Suppressor macrophage treated with lipopolysaccharide for 4 hours (primary cell): Measurements from ENCODE around the gene TCEA2.
"Not testable (repeated sequence)": the region's sequence is repeated elsewhere in the genome, so short reads cannot be mapped to it uniquely, and the experiment has no call there.

Experiments
- DNase-seq: peaks from one replicate; pipeline ENCODE4 v3.0.0-alpha.2; 2020

TCEA2 gene

DNA sequence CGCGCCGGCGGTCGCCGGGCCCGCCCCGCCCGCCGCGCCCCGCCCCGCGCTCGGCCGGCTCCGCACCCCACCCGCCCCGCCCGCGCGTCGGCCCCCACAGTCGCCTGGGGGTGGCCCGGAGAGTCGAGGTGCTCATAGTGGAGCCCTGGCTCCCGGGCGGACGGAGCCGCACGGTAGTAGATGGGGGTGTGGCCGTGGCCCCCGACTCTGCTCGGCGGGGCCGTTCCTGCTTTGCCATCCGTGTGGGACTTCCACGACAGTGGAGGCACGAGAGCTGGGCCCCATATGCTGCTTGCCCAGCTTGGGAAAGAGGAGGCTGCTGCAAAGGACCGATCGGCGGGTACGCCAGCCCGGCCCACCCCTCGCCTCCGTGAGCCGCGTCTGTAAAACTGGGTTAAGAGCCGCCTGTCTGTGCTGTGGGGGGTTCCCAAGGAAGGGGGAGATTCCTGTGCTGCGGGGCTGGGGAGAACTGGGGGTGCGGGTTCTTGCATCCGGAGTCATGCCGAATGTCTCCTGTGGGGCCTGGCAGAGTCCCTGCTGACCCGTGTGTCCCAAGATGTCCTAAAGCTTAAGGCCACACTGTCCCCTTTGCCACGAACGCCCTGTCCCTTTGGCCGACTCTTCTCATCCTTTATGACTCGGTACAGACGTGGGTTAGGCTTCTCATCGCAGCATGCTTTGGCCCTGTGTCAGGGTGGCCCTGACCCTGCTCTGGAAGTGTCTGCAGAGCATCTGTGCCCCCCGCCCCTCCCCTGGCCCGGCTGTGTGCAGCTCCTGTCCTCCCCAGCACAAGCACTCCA is 17.2 kb downstream of the TCEA2 start, which contains the start of gene OPRL1:
TSS of gene OPRL1 (plus strand) at position 70 of the 800 bp plus-strand sequence. CDS start 12,639 bp downstream, outside the sequence.
- DNase-seq = no peak

DNA sequence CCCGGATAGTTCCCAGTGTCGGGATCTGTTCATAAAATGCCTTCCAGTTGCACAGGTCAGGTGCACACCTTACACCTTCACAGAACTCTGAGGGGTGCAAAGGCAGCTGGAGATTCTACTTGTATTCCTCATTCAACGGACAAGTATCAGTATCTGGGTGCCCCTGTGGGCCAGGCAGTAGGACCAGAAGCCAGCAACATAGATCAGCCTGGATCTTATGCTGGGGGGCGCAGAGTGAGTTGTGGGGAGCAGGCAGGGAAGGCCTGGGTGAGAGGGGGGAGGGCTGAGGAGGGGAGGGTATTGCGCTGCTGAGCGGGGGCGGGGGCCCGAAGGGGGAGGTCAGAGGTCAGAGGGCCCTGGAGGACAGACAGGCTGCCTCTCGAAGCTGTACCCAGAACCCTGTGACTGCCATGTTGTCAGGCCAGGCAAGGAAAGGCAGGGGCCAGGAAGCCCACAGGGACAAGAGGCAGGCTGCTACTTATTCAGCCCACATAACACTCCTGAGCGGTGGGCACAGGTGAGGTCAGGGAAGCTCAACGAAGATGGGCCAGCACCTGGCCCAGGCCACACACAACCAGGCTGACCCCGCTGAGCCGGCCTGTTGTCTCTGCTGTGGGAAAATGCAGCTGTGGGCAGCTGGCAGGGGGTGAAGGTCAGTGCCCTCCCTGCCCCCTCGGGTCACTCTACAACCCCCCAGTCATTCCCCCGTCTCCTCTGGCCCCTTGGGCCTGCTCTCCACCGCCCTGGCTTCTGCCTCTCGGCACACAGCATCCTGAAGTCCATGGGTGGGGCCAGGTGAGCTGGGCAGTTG is 18.0 kb downstream of the TCEA2 start:
- no peak for DNase-seq

DNA sequence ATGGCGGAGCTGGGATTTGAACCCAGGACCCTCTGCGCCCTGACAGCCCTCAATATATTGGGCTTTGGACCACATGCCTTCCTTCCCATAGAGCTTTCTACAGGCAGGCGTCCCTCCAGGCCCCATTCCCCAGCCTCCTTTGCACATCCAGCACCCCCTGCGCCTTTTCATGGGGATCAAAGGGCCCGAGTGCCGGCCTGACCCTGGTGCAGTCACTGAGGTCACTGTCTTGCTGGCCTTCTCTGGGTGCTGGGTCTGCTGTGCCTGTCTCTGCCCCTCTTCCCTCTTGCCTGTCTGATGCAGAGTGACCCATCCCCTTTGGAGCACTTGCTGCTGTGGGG is 18.6 kb downstream of the TCEA2 start:
- DNase-seq = no peak

DNA sequence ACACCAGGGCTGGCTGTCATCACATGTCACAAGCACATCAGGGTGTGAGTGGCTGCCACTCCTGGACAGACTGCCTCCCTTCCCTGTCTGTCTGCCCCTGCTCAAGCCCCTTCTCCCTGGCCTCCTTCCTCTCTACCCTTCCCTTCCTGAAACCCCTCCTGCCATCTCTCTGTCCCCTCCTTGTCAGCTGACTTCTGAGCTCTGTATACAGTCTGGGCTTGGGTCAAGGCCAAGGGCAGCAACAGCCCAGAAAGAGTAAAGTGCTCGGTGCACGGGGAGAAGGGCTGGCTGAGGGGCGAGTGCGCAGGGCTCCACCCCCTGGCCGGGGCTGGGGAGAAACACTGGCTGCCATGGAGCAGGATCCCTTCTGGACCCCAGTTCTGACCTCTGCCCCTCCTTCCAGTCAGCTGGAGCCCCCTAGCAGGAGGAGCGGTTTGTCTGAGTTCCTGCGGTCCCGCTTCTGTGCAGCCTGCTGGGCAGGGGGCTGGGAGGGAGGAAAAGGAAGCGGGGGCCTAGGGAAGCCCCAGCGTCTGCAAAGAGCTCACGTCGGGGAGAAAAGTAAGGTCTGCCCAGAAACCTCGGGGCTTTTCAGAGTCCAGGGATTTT is 19.2 kb downstream of the TCEA2 start:
- DNase-seq = no peak

DNA sequence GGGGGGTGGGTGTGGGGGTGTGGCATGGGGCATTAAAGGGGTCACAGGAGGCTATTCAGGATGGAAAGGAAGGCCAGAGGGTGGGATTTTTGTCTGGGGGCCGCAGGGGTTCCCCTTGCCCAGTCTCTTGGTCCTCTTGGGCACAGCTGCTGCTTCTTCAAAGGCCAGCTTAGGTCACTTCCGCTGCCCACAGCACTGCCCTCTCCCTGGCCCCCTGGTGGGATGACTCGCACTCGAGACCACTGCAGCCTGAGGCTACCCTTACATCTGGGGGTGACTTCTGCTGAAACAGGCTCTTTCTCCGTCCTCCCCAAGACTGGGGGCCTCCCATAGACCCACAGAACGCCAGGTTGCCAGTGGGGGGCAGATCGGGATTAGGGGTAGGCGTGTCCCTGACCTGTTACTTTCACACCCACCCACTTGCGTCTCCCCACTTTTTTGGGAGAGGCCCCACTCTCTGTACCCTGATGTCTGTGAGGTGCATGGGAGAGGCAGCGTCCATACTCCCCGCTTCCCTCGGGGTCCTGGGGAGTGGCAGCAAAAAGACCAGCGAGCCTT is 19.9 kb downstream of the TCEA2 start:
- no peak for DNase-seq

DNA sequence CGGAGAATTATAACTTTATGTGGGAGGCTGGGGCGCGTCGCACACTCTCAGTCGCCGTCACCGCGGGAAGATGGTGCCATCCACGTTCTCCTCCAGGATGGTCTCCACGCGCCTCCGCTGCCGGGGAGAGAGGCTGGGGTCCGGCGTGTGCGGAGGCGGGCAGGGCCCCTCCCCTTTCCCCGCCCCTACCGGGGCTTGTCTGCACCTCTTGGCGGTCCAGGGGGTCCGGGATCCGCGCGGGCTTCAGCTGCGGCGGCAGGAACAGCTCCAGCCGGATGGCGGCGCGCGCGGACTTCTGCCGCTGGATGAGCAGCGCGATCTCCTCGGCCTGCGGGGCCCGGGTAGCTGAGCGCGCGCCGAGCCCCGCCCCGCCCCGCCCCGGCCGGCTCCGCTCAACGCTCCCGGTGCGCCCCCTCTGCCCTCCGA is 20.4 kb downstream of the TCEA2 start:
- peak; percentile 78 for DNase-seq

DNA sequence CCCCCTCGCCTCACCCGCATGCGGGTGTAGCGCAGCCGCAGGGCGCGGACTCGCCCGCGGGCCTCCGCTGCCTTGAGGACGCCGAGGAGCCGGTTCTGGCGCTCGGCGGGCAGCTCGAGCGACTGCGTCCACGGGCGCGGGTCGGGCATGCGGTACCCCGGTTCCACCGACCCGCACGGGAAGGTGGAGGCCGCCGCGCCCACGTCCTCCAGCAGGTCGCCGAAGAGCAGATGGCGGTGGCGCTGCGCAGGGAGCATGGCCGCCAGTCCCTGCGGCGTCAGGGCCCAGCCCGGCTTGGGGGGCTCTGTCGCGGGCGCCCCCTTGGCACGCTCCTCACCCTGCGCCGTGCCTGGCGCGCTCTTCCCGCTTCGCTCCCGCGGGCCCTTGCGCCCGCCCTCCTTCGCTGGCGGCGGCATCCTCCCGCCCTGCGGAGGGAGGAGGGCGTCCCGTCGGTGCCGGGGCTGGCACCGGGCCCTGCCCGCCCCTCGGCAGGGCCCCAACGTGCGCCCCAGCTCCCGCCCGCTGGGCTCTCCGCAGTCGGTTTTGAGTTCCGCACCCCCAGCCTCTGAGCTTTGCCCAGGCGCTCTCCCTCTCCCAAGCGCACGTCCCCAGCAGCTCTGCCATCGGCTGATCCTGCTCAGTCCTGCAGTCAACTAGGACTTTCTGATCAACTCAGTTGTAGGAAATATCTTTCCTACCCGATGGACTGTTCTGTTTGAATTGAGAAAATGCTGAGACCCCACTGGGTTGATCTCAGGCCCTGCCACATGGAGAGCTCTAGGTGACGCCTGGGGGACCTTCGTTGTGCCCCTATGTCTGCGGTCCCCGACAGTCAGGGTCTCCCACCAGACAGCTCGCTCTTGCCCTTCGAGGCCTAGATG is 21.0 kb downstream of the TCEA2 start, which contains the start of gene LKAAEAR1:
TSS of gene LKAAEAR1 (minus strand) at position 595 of the 881 bp plus-strand sequence. CDS start at position 416, 179 bp downstream.
- no peak for DNase-seq

DNA sequence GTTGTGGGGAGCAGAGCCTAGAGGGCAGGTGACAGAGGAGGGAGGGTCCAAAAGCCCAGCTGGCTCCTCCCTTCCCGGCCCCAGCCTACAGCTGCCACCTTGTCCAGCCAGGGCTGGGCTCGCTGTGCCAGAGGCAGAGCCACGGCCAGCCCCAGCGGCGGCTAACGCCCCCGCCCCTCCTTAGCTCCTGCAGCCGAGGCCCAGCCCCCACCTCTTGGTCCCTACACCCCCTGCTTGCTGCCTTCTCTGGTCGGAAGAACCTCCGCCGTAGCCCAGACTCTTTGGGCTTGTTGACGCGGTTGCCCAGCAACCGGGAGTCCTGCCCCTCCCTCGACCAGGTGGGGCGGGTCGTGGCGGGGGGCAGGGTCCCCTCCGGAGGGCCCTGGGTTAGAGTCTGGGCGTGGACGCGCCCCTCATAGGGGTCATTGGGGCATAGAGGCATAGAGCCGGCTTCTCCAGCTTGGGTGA is 21.7 kb downstream of the TCEA2 start:
- DNase-seq = no peak

DNA sequence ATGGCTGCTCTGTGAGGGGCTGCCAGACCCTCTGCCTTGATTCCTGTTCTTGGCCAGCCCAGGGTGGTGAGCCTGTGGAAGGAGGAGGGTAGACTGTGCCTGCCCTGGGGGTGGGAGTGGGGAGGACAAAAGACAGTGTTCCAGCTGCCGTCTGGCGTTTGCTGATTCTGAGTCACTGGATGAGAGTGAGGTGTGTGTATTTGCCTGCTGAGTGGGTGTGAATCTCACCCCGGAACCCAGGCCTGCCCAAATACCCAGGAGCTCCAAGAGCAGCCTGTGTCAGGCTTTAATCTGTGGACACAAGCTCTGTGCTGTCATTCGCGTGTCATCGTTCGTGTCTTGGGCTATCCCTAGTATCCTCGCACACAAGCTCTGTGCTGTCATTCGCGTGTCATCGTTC is 23.8 kb downstream of the TCEA2 start:
- DNase-seq = no peak

DNA sequence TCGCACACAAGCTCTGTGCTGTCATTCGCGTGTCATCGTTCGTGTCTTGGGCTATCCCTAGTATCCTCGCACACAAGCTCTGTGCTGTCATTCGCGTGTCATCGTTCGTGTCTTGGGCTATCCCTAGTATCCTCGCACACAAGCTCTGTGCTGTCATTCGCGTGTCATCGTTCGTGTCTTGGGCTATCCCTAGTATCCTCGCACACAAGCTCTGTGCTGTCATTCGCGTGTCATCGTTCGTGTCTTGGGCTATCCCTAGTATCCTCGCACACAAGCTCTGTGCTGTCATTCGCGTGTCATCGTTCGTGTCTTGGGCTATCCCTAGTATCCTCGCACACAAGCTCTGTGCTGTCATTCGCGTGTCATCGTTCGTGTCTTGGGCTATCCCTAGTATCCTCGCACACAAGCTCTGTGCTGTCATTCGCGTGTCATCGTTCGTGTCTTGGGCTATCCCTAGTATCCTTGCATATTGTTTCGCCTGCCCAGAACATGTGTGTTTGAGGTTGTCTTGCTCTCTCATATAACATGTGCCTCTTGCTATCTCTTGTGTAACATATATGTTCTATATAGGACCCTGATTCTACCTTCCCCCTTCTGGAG is 24.3 kb downstream of the TCEA2 start:
- not testable (repeated sequence) for DNase-seq

DNA sequence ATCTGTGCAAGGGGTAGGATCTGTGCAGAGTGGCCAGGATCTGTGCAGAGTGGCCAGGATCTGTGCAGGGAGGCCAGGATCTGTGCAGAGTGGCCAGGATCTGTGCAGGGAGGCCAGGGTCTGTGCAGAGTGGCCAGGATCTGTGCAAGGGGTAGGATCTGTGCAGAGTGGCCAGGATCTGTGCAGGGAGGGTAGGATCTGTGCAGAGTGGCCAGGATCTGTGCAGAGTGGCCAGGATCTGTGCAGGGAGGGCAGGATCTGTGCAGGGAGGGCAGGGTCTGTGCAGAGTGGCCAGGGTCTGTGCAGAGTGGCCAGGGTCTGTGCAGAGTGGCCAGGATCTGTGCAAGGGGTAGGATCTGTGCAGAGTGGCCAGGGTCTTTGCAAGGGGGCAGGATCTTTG is 25.6 kb downstream of the TCEA2 start:
- DNase-seq = not testable (repeated sequence)

DNA sequence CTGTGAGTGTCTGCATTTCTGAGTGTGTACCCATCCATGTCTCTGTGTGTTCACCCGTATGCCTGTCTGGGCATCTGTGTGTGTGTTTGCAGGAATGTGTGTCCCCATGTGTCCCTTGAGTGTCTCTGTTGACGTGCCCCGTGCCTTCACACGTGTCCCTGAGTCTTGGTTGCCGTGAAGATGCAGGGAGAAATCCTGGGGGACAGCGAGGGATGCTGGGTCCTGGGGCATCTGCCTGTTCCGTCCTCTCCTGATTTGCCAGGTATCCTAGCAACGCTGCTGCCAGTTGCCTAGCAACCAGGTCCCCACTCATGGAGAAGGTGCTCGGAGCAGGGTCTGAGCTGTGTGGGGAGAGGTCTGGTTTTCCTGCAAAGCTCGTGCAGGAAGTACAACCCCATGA is 27.2 kb downstream of the TCEA2 start:
- no peak for DNase-seq

DNA sequence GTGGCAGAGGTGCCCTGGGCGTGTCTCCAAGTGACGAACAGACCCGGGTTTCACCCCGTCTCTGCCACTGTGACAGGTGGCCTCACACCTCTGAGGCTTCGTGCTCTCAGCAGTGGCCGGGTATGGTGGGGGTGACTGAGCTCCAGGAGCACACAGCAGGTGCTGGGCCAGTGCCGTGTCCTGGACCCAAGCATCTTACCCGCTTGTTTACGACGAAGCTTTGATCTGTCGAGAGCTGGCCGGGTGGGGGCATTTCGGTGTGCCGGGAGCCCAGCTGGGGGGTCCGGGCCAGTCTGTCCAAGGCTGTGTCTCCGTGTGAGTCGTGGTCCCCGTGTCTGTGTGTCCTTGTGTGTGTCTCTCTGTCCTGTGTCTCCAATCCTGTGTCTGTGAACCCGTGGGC is 28.3 kb downstream of the TCEA2 start:
- DNase-seq = no peak

DNA sequence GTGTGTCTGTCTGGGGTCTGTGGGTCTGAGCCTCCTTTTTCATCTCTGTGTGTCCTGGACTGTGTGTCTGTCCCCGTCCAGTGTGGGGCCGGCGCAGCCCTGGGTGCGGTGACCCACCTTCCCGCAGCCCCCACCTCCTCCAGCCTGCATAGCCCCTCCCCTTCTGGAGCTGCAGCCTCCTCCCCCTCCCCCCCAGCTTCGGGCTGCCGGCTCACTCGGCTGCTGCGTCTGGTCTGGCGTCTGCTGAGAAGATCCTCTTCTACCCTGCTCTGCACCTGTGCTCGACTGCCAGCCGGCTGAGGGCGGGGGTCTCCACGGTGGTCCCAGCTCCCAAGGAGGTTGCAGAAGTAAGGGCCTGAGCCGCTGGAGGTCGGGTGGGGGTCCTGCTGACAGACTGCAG is 28.8 kb downstream of the TCEA2 start:
- no peak for DNase-seq

DNA sequence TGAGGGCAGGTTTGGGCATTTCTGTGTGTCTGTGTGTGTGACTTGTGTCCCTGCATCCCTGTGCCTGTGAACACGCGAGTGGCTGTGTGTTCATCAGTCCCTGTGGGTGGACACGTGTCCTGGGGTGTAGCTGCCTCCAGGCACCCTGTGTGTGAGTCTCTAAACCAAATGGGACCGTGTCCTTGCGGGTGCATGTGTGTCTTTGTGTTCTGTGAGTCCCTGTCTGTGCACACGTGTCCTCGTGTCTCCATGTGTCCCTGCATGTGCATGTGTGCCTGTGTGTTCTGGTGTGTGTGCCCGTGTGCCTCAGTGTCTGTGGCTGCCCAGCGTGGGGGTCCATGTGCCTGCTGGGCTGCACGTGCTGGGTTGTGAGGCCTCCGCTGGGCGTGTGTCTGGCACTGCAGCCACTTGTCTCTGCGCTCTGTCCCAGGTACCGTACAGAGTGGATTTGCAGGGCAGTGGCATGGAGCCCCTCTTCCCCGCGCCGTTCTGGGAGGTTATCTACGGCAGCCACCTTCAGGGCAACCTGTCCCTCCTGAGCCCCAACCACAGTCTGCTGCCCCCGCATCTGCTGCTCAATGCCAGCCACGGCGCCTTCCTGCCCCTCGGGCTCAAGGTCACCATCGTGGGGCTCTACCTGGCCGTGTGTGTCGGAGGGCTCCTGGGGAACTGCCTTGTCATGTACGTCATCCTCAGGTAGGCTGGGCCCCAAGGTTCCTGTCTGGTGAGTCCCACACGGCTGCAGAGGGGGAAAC is 29.4 kb downstream of the TCEA2 start:
- DNase-seq = no peak

DNA sequence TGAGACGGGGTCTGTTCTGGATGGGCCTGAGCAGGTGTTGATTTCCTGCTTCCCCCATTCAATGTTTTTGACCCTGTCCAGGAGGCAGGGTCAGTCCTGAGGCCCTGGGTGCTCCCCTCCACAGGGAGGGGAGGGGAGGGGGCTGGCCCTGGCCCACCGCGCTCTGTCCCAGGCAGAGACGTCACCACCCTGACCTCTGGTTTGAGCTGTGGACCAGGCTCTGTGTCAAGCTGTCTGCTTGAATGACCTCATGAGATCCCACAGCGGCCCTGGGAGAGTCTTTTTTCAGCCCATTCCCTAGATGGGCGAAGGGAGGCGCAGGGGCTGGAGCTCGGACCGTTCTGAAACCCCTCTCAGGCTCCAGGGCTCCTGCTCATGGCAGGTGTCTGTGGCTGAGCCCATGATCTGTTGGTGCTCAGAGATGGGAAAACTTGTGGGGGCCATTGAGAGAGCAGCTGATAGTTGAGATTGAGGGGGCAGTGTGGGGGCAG is 30.1 kb downstream of the TCEA2 start:
- no peak for DNase-seq

DNA sequence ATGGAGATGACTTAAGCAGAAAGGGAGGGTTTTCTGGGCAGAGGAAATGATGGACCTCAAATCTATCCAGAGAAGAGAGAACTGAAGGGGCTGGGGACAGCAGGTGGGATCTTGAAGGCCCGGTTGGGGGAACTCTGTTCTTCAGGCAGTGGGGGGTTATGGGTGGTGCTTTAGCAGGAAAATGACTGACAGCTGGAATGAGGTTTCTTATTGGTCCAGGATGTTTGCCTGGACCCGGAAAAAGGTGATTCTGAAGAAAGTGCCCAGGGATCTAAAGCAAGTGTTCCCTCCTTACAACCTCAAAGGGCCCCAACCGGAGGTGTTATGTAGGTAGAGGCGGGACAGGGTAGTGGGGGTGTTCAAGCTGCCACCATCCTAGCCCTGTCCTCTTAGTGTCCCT is 32.5 kb downstream of the TCEA2 start:
- no peak for DNase-seq

DNA sequence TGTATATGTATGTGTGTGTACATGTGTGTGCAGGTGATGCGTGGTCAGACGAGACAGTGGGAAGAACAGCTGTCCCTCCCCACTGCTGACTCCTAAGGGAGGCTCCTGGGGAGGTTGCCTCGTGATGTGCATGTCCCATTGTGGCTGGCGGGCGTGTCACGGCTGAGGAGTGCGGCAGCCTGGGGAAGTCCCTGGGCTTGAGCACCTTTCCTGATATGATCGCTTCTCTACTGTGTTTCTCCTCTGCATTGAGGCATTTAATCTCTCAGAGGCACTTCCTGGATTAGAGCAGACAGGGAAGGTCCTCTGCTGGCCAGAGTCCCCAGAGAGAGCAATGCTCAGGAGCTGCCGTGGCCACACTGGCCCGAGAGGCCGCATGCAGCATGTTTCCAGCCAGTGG is 32.9 kb downstream of the TCEA2 start:
- no peak for DNase-seq

DNA sequence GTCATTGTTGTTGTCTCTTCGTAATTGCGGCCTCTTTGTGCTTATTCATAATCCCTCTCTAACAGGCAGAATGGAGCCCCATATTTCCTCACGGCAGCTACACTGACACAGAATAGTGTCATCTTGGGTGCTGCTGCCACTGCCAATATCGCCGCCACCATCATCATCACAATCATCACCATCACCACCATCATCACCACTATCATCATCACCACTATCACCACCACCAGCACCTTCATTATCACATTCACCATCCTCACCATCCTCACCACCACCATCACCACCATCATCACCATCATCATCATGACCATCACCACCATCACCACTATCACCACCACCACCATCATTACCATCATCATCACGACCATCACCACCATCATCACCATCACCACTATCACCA is 33.5 kb downstream of the TCEA2 start:
- no peak for DNase-seq

DNA sequence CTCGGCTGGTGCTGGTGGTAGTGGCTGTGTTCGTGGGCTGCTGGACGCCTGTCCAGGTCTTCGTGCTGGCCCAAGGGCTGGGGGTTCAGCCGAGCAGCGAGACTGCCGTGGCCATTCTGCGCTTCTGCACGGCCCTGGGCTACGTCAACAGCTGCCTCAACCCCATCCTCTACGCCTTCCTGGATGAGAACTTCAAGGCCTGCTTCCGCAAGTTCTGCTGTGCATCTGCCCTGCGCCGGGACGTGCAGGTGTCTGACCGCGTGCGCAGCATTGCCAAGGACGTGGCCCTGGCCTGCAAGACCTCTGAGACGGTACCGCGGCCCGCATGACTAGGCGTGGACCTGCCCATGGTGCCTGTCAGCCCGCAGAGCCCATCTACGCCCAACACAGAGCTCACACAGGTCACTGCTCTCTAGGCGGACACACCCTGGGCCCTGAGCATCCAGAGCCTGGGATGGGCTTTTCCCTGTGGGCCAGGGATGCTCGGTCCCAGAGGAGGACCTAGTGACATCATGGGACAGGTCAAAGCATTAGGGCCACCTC is 35.5 kb downstream of the TCEA2 start:
- no peak for DNase-seq
